ENCODE data around the gene TAF1C. TPM values are rescaled to one million over a fixed set of nuclear protein-coding genes. Genes with fewer than 3 reads are reported as not detected.
A peak's percentile ranks its signal among the peaks of the same experiment; 100 is the strongest.

The TAF1C gene
- total and polyA plus RNA-seq, 9 of the 15 experiments (the other 6 are each of a cell fraction or from before 2014, with no cell fraction given), result 1.5 to 74.8 (median 21.0) TPM

- no peak for DNase-seq (ENCODE audit: extremely low read depth in 1 of 4, low spot score in 3 of 4)
- intact Hi-C loops (cut with micrococcal nuclease), result no loop called here
- in situ Hi-C loops (cut with MboI), result no loop called here
- no peak for FAIRE-seq
- 0 out of 4 replicates have a peak overlapping the region, but pooled peaks of 1 of the 2 experiments have one; percentile 8 for H3K9ac ChIP-seq (ENCODE audit: insufficient read depth in 1 of 2, low read depth in 2 of 2, low read length in 2 of 2)
- peaks cover 12% of the 10 kb centered on the region for H4K20me1 ChIP-seq (replicated peaks; ENCODE audit: control insufficient read depth, insufficient read depth, low read length)
- WGBS (ENCODE audit: insufficient coverage, low coverage, missing lambda C conversion rate), result 3% methylated on average over 15 of the region's 16 CpGs
- ChIA-PET CTCF (ENCODE audit: low intra/inter-chr PET ratio) (no interaction called here), POLR2A (interaction anchor here (0.6 to 2.4 kb wide), 2 partner anchors 10 to 288 kb away, joined by 3 to 5 read pairs; partner anchors contain the start of gene TAF1C)
- TF ChIP-seq PTBP1 (IDR thresholded peaks at IDR 0.05; ENCODE audit: low read depth, low read length) (no peak), NELFE (IDR thresholded peaks at IDR 0.05; ENCODE audit: insufficient read depth, insufficient read length) (no peak), TFAP4 (CRISPR knock-in tag; IDR thresholded peaks at IDR 0.05; ENCODE audit: borderline replicate concordance) (0 out of 2 replicates have a peak, but pooled peaks have one; percentile 12), STAT6 (CRISPR knock-in tag; IDR thresholded peaks at IDR 0.05) (no peak), ZNF75A (CRISPR knock-in tag; IDR thresholded peaks at IDR 0.05) (no peak)
- BruUV-seq (replicated peaks), result no TSS peak
- peaks cover 0 to 33% of the 10 kb centered on the region in 2 experiments; a peak in 3 of 5 replicates for H3K4me1 ChIP-seq (replicated peaks in 1 of 2; ENCODE audit: control insufficient read depth in 2 of 2, insufficient read depth in 2 of 2, low read length in 2 of 2)
- peaks cover 77 to 88% of the 10 kb centered on the region in 2 experiments for H3K27me3 ChIP-seq (ENCODE audit: control insufficient read depth in 2 of 2, insufficient read depth in 2 of 2, low read length in 2 of 2)
- no peak overlapping the region for H3K4me2 ChIP-seq (ENCODE audit: insufficient read depth, low read length)
- H3K27ac ChIP-seq (ENCODE audit: extremely low read depth, low read depth, low read length), result no peak overlapping the region; the same call in 2 of the 3 replicates
- H2AFZ ChIP-seq (ENCODE audit: low read depth, low read length), result no peak overlapping the region
- H3K4me3 ChIP-seq, result no peak overlapping the region
- H3K36me3 ChIP-seq (ENCODE audit: control insufficient read depth, insufficient read depth, low read length), result no peaks in the 10 kb centered on the region
- peak; percentile 12; the same call in 2 of the 3 replicates for ATAC-seq
- no peaks in the 10 kb centered on the region for H3K79me2 ChIP-seq (ENCODE audit: control insufficient read depth, insufficient read depth, low read length)
- peaks cover 4% of the 10 kb centered on the region for H3K9me1 ChIP-seq (ENCODE audit: control insufficient read depth, insufficient read depth, low read length)
- H3K9me3 ChIP-seq (replicated peaks; ENCODE audit: control insufficient read depth, insufficient read depth, low read depth, low read length), result 0 out of 2 replicates have a peak, but pooled peaks cover 2% of the 10 kb centered on the region
Measured at GRCh38 chr16:84196727-84197394, 10.0 kb upstream of the TAF1C start.
